Neuronal stem cell (in vitro differentiated cells): Measurements from ENCODE around the gene NECAB2.
A peak's percentile ranks its signal among the peaks of the same experiment; 100 is the strongest.

Experiments
- DNase-seq: peaks from one replicate; pipeline ENCODE4 v3.0.0-alpha.2; 2013; ENCODE audit warnings: low spot score
- H2AFZ ChIP-seq: one replicate; pipeline ENCODE4 v1.6.1; 2013; ENCODE audit warnings: mild to moderate bottlenecking, low read length, inconsistent platforms
- H2AK5ac ChIP-seq: 2 replicates; pipeline ENCODE4 v1.6.1; 2013; ENCODE audit warnings: low read depth, mild to moderate bottlenecking, inconsistent platforms, low read length, moderate library complexity, mixed read lengths
- H2BK120ac ChIP-seq: 2 replicates; pipeline ENCODE4 v1.6.1; 2013; ENCODE audit warnings: low read depth, mild to moderate bottlenecking, inconsistent platforms, low read length, moderate library complexity, mixed read lengths
- H2BK12ac ChIP-seq: one replicate; pipeline ENCODE4 v1.6.1; 2013; ENCODE audit warnings: low read length, inconsistent platforms
- H2BK15ac ChIP-seq: 2 replicates; pipeline ENCODE4 v1.6.1; 2013; ENCODE audit warnings: mild to moderate bottlenecking, low read length, inconsistent platforms, mixed read lengths
- H2BK5ac ChIP-seq: one replicate; pipeline ENCODE4 v1.6.1; 2013; ENCODE audit warnings: inconsistent platforms, mild to moderate bottlenecking, low read length, moderate library complexity
- H3K14ac ChIP-seq: one replicate; pipeline ENCODE4 v1.6.1; 2013; ENCODE audit warnings: low read length, inconsistent platforms
- H3K18ac ChIP-seq: 2 replicates; pipeline ENCODE4 v1.6.1; 2013; ENCODE audit warnings: low read length, inconsistent platforms
- H3K23ac ChIP-seq: 2 replicates; pipeline ENCODE4 v1.6.1; 2013; ENCODE audit warnings: low read depth, mild to moderate bottlenecking, mixed read lengths, low read length, inconsistent platforms; ENCODE audit not compliant: poor library complexity
- H3K27ac ChIP-seq: replicated peaks from 3 replicates; pipeline ENCODE4 v1.5.1; 2013; ENCODE audit warnings: low read length, inconsistent platforms
- H3K27me3 ChIP-seq, 3 experiments: 2 replicates each; pipeline ENCODE4 v1.6.1; 2013; ENCODE audit warnings: low read length in 3 of 3, mild to moderate bottlenecking in 2 of 3, inconsistent platforms in 1 of 3, low read depth in 1 of 3, mixed read lengths in 1 of 3, moderate library complexity in 1 of 3; ENCODE audit not compliant: control insufficient read depth in 3 of 3, insufficient read depth in 3 of 3
- H3K36me3 ChIP-seq, 2 donors: replicated peaks in 1 of 2; 2 replicates each; pipeline ENCODE4 v1.6.1; 2013; ENCODE audit warnings: low read length in 2 of 2; ENCODE audit not compliant: control insufficient read depth in 2 of 2, insufficient read depth in 2 of 2
- H3K4ac ChIP-seq: 2 replicates; pipeline ENCODE4 v1.6.1; 2013; ENCODE audit warnings: inconsistent platforms, mild to moderate bottlenecking, low read length, moderate library complexity
- H3K4me1 ChIP-seq, 2 donors: 1 replicate in 1 of 2; 2 replicates in 1 of 2; pipeline ENCODE4 v1.6.1; 2013; ENCODE audit warnings: low read length in 2 of 2, low read depth in 1 of 2; ENCODE audit not compliant: control insufficient read depth in 2 of 2, insufficient read depth in 1 of 2
- H3K4me2 ChIP-seq: one replicate; pipeline ENCODE4 v1.6.1; 2013; ENCODE audit warnings: mild to moderate bottlenecking, low read length, inconsistent platforms; ENCODE audit not compliant: insufficient read depth, poor library complexity, severe bottlenecking
- H3K4me3 ChIP-seq, 2 donors: 2 replicates each; pipeline ENCODE4 v1.5.1; 2013; ENCODE audit warnings: low read length in 2 of 2, mild to moderate bottlenecking in 2 of 2, inconsistent platforms in 1 of 2, moderate library complexity in 1 of 2
- H3K79me1 ChIP-seq: one replicate; pipeline ENCODE4 v1.6.1; 2013; ENCODE audit warnings: low read depth, mild to moderate bottlenecking, inconsistent platforms, low read length, moderate library complexity
- H3K9ac ChIP-seq: one replicate; pipeline ENCODE4 v1.6.1; 2013; ENCODE audit warnings: mild to moderate bottlenecking, low read depth, low read length, inconsistent platforms; ENCODE audit not compliant: poor library complexity
- H3K9me3 ChIP-seq, 2 donors: replicated peaks in 1 of 2; 2 replicates each; pipeline versions ENCODE3 to v1.6.1; 2013; ENCODE audit warnings: low read length in 2 of 2, mild to moderate bottlenecking in 2 of 2, inconsistent platforms in 1 of 2, low read depth in 1 of 2, mixed read lengths in 1 of 2, moderate library complexity in 1 of 2; ENCODE audit not compliant: control insufficient read depth in 2 of 2, insufficient read depth in 1 of 2
- H4K8ac ChIP-seq: one replicate; pipeline ENCODE4 v1.6.1; 2013; ENCODE audit warnings: low read depth, mild to moderate bottlenecking, inconsistent platforms, low read length, moderate library complexity
- H4K91ac ChIP-seq: one replicate; pipeline ENCODE4 v1.6.1; 2013; ENCODE audit warnings: low read length, low read depth, mild to moderate bottlenecking, inconsistent platforms; ENCODE audit not compliant: poor library complexity
- WGBS, 2 donors: extraction: QIAGEN DNeasy Blood & Tissue Kit; methylation state at CpG; one replicate each; pipeline ENCODE4 v1.1.7; 2013; ENCODE audit warnings: missing lambda C conversion rate in 2 of 2, mixed read lengths in 1 of 2; ENCODE audit not compliant: insufficient read length in 2 of 2, insufficient replicate concordance in 1 of 2; ENCODE audit errors: extremely low coverage in 2 of 2; 5-methylcytosine and 5-hydroxymethylcytosine counted together

The NECAB2 gene

DNA sequence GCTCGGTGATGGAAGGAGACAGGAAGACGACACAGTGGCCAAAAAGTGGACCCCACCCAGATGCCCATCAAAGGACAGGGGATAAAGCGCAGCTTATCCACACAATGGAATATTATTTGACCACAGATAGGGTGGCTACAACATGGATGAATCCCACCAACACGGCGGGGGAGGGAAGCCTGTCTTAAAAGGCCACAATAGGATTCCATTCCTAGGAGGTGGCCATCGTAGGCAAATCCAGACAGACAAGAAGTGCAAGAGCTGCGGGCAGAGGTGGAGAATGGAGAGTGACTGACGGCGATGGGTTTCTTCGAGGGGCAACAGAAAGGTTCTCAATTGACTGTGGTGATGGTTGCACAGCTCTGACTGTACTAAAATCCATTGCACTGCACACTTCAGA lies 58.6 kb downstream of the NECAB2 start:
- Histone ChIP-seq H3K18ac (peak overlapping the region; percentile 5), H3K36me3 (no peaks in the 10 kb centered on the region), H4K8ac (no peak overlapping the region), H3K4ac (no peak overlapping the region), H2AFZ (no peak overlapping the region), H2AK5ac (peak overlapping the region; percentile 3), H2BK5ac (no peak overlapping the region), H2BK120ac (no peak overlapping the region), H3K4me1 (peaks cover 13 to 19% of the 10 kb centered on the region in 2 donors), H3K4me3 (no peak overlapping the region), H2BK15ac (no peak overlapping the region), H3K14ac (no peak overlapping the region), H3K4me2 (no peak overlapping the region), H2BK12ac (no peak overlapping the region), H4K91ac (no peak overlapping the region), H3K27ac (no peak overlapping the region), H3K79me1 (no peaks in the 10 kb centered on the region), H3K27me3 (no peaks in the 10 kb centered on the region), H3K9ac (no peak overlapping the region), H3K23ac (no peak overlapping the region), H3K9me3 (peaks cover 5 to 8% of the 10 kb centered on the region in 2 donors)
- WGBS, 2 donors, result no CpG with 5 or more reads among the region's 10 CpGs
- DNase-seq, result no peak

DNA sequence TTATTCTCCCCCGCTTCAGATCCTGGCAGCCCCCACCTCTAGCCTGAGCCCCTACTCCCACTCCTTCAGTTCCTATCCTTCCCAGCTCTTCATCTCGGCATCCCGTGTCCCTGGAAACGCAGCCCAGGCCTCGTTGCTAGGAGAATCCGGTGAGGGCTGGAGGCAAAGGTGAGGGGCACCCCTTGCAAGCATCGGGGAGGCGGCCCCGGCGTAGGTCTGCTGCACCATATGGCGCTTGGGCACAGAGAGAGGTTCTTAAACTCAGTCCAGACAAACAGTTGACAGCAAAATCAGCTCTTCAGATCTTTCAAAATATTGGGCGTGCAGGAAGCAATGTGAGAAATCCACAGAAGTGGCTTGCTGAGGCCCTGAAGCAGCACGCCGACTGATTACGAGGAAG lies 59.6 kb downstream of the NECAB2 start:
- no CpG with 5 or more reads among the region's 15 CpGs for WGBS, 2 donors
- no peaks in the 10 kb centered on the region for H3K27me3 ChIP-seq
- no peaks in the 10 kb centered on the region for H3K79me1 ChIP-seq
- peak overlapping the region; percentile 82 for H2BK15ac ChIP-seq
- H3K18ac ChIP-seq, result peak overlapping the region; percentile 71
- H2AFZ ChIP-seq, result peak overlapping the region; percentile 60
- no peak overlapping the region for H3K4me3 ChIP-seq
- no peak overlapping the region for H3K4me2 ChIP-seq
- H4K8ac ChIP-seq, result peak overlapping the region; percentile 84
- no peaks in the 10 kb centered on the region for H3K36me3 ChIP-seq
- no peak overlapping the region for H3K14ac ChIP-seq
- H3K27ac ChIP-seq, result no peak overlapping the region
- H3K9ac ChIP-seq, result no peak overlapping the region
- no peak for DNase-seq
- no peak overlapping the region for H4K91ac ChIP-seq
- peaks cover 0 to 3% of the 10 kb centered on the region in 2 donors for H3K9me3 ChIP-seq
- H3K23ac ChIP-seq, result no peak overlapping the region
- peaks cover 19 to 21% of the 10 kb centered on the region in 2 donors for H3K4me1 ChIP-seq
- H2AK5ac ChIP-seq, result peak overlapping the region; percentile 77
- H3K4ac ChIP-seq, result no peak overlapping the region
- H2BK5ac ChIP-seq, result no peak overlapping the region
- no peak overlapping the region for H2BK120ac ChIP-seq
- H2BK12ac ChIP-seq, result no peak overlapping the region

DNA sequence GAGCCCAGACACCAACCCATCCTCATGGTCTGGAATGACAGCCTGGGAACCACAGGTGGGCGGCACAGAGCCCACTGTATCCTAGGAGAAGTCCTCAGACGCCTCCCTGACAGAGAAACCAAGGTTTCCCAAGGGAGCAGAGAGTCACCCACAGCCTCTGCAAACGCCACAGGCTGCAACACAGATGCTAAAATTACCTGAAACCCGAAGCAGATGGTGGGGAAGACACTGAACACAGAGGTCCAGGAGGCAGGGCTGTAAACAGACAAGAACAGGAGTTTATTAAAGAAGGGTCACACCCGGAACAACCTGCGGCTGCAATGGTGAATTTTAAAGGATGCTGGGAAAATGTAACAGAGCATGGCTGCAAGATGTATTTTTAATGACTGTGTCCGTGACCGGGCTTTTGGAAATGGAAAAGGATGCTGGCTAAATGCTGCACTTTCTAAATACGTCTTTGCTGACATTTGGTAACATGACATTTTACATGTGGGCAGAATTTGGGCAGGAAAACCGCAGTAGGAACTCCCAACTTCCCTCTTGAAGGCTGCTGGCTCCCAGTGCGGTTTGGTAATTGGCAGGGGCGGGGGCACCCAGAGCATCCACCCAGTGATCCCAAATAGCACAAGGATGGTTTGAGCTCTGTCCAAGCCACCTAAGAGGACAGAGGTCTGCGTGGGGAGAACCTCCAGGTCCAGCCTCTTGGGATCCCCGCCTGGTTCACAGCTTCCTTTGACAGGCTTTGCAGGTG lies 61.4 kb downstream of the NECAB2 start:
- Histone ChIP-seq H3K4me2 (no peak overlapping the region), H3K4me3 (no peak overlapping the region), H3K23ac (no peak overlapping the region), H4K8ac (no peak overlapping the region), H3K18ac (no peak overlapping the region), H4K91ac (no peak overlapping the region), H3K9ac (no peak overlapping the region), H3K4me1 (peaks cover 21 to 22% of the 10 kb centered on the region in 2 donors), H2AK5ac (peak overlapping the region; percentile 62), H3K9me3 (peaks cover 0 to 5% of the 10 kb centered on the region in 2 donors), H3K4ac (no peak overlapping the region), H2BK120ac (no peak overlapping the region), H2BK5ac (no peak overlapping the region), H3K27ac (no peak overlapping the region), H2BK15ac (peak overlapping the region; percentile 83), H3K79me1 (no peaks in the 10 kb centered on the region), H2AFZ (no peak overlapping the region), H3K27me3 (no peaks in the 10 kb centered on the region), H2BK12ac (no peak overlapping the region), H3K14ac (no peak overlapping the region), H3K36me3 (no peaks in the 10 kb centered on the region)
- DNase-seq, result no peak
- no CpG with 5 or more reads among the region's 14 CpGs for WGBS, 2 donors

DNA sequence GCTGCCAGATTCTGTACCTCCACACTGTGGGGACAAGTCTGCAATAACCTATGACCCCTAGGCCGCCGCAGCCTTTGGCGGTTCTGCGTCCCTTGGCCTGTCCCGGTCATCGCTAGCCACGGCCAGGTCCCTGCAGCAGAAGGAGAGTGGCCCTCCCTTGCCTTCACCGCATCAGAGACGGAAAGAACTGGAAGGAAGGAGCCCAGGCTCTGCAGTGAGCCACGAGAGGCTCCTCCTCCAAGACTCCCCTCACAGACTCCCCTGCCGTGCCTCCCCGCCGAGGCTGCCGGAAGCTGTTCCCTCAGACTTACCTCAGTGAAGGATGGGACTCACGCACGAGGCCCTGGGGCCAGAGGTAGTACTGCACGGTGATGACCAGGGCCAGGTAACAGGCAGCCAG lies 63.5 kb downstream of the NECAB2 start:
- Histone ChIP-seq H3K4me3 (no peak overlapping the region), H3K14ac (peak overlapping the region; percentile 84), H3K4me1 (peaks cover 21 to 22% of the 10 kb centered on the region in 2 donors)

More for the DNA sequence above, 63.5 kb downstream of the NECAB2 start:
- peak overlapping the region; percentile 46 for H3K4ac ChIP-seq
- H3K9me3 ChIP-seq, result peaks cover 0 to 7% of the 10 kb centered on the region in 2 donors
- H2BK120ac ChIP-seq, result peak overlapping the region; percentile 68
- no peaks in the 10 kb centered on the region for H3K36me3 ChIP-seq
- peak overlapping the region; percentile 22 for H4K91ac ChIP-seq
- WGBS, 2 donors, result no CpG with 5 or more reads among the region's 17 CpGs
- no peak for DNase-seq
- no peak overlapping the region for H2BK5ac ChIP-seq
- H2AK5ac ChIP-seq, result peak overlapping the region; percentile 98
- H4K8ac ChIP-seq, result peak overlapping the region; percentile 86
- H3K27me3 ChIP-seq, result no peaks in the 10 kb centered on the region
- peak overlapping the region; percentile 21 for H3K23ac ChIP-seq
- no peak overlapping the region for H3K27ac ChIP-seq
- peak overlapping the region; percentile 96 for H2BK12ac ChIP-seq
- H3K18ac ChIP-seq, result peak overlapping the region; percentile 91
- peak overlapping the region; percentile 30 for H3K9ac ChIP-seq
- H2BK15ac ChIP-seq, result peak overlapping the region; percentile 98
- no peak overlapping the region for H2AFZ ChIP-seq
- no peak overlapping the region for H3K4me2 ChIP-seq
- no peaks in the 10 kb centered on the region for H3K79me1 ChIP-seq
